GM23338 (cell line): ENCODE results near the gene HELB.

Experiments used
- CREB1 ChIP-seq: fragments of 250-450 bp; sonication (Bioruptor Pico); IDR thresholded peaks from 2 replicates; pipeline ENCODE4 v1.5.0; 2020; ENCODE audit warnings: low read depth, mild to moderate bottlenecking, moderate library complexity
- CTCF ChIP-seq, 2 experiments: fragments of 200-600 bp in 1 of 2; sonication (generic) in 1 of 2; conservative IDR thresholded peaks; 2 replicates each; pipeline versions ENCODE4 v1.5.1 to v1.6.1; 2016 to 2017; ENCODE audit warnings: antibody characterized with exemption in 2 of 2, low read depth in 2 of 2, mild to moderate bottlenecking in 2 of 2, moderate library complexity in 1 of 2
- EZH2 ChIP-seq: fragments of 200-600 bp; sonication (generic); IDR thresholded peaks from one replicate; pipeline ENCODE4 v1.8.0; 2017; ENCODE audit warnings: antibody characterized with exemption, mild to moderate bottlenecking, low read depth; ENCODE audit not compliant: unreplicated experiment
- EZH2phosphoT487 ChIP-seq: fragments of 200-600 bp; sonication (generic); IDR thresholded peaks from one replicate; pipeline ENCODE4 v1.8.1; 2018; ENCODE audit warnings: antibody characterized with exemption; ENCODE audit not compliant: unreplicated experiment
- POLR2AphosphoS5 ChIP-seq: IDR thresholded peaks from 2 replicates; pipeline ENCODE4 v1.6.1; 2016; ENCODE audit warnings: antibody characterized with exemption, low read depth

- TF ChIP-seq CREB1 (CRISPR knock-in tag) (no peak), CTCF (conservative IDR thresholded peaks at IDR 0.05; ENCODE audit: low read depth in 2 of 2) (no peak), EZH2 (no peak), POLR2AphosphoS5 (no peak), EZH2phosphoT487 (no peak)
These were observed 38.8 kb downstream of the HELB start for GRCh38 chr12:66341126-66341525.
